Mammary epithelial cell (primary cell): ENCODE data around the gene ACER1.

Experiments used
- EZH2 ChIP-seq: IDR thresholded peaks from 2 replicates; pipeline ENCODE4 v1.6.1; 2012; ENCODE audit warnings: low read length, inconsistent platforms, borderline replicate concordance
- TF ChIP-seq, protein P1 (sequence below), 2 donors: IDR thresholded peaks in 1 of 2; conservative IDR thresholded peaks in 1 of 2; 2 replicates each; pipeline ENCODE4 v1.5.1; 2011 to 2012; ENCODE audit warnings: inconsistent platforms in 2 of 2, low read length in 2 of 2, mild to moderate bottlenecking in 2 of 2, control low read depth in 1 of 2, low read depth in 1 of 2; ENCODE audit not compliant: insufficient read depth in 1 of 2; ENCODE audit errors: extremely low read depth in 1 of 2

- TF ChIP-seq, protein P1, sequence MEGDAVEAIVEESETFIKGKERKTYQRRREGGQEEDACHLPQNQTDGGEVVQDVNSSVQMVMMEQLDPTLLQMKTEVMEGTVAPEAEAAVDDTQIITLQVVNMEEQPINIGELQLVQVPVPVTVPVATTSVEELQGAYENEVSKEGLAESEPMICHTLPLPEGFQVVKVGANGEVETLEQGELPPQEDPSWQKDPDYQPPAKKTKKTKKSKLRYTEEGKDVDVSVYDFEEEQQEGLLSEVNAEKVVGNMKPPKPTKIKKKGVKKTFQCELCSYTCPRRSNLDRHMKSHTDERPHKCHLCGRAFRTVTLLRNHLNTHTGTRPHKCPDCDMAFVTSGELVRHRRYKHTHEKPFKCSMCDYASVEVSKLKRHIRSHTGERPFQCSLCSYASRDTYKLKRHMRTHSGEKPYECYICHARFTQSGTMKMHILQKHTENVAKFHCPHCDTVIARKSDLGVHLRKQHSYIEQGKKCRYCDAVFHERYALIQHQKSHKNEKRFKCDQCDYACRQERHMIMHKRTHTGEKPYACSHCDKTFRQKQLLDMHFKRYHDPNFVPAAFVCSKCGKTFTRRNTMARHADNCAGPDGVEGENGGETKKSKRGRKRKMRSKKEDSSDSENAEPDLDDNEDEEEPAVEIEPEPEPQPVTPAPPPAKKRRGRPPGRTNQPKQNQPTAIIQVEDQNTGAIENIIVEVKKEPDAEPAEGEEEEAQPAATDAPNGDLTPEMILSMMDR (conservative IDR thresholded peaks at IDR 0.05 in 1 of 2, IDR thresholded peaks at IDR 0.05 in 1 of 2; ENCODE audit: extremely low read depth in 1 of 2, insufficient read depth in 1 of 2, low read depth in 1 of 2, low read length in 2 of 2), result no peak
- no peak for TF ChIP-seq EZH2
These were observed 24.6 kb upstream of the ACER1 start for GRCh38 chr19:6358003-6358402.
